K562 (cell line): ENCODE measurements around the gene GATB. TPM values are rescaled to one million over a fixed set of nuclear protein-coding genes. Genes with fewer than 3 reads are reported as not detected.

Experiments used
- ATAC-seq: fragments of 200-7000 bp; cut with Tn5 transposase; 3 replicates; pipeline ENCODE4 v1.9.1; 2020; ENCODE audit warnings: moderate library complexity
- BruUV-seq: library from RNA; stranded (reverse); fragments of 400-500 nt; replicated peaks from 2 replicates; lab custom pipeline; 2021; lab: Mats Ljungman, UMichigan
- CTCF ChIA-PET: fragments of 300-600 bp; formaldehyde crosslinking; extraction: SDS; loops from one replicate; lab custom pipeline; 2021; ENCODE audit warnings: low intra/inter-chr PET ratio; lab: Yijun Ruan, JAX
- POLR2A ChIA-PET: fragments of 300-600, 350-650 bp; sonication (Branson Sonifier 250); formaldehyde crosslinking; extraction: SDS; loops from one replicate; lab custom pipeline; 2021; ENCODE audit warnings: antibody characterized with exemption, inconsistent platforms; lab: Yijun Ruan, JAX
- DNase-seq, 4 experiments: peaks; one replicate each; pipeline versions ENCODE4 v3.0.0 to v3.0.0-alpha.2; 2011 to 2018; ENCODE audit warnings: low spot score in 3 of 4, mixed read lengths in 3 of 4; ENCODE audit errors: extremely low read depth in 1 of 4
- FAIRE-seq: peaks from 2 replicates; lab custom pipeline; 2011; peaks lifted over from hg19 to GRCh38; lab: Jason Lieb, UNC
- H2AFZ ChIP-seq: 2 replicates; pipeline ENCODE4 v1.6.0; 2011; ENCODE audit warnings: low read depth, low read length, control low read depth, inconsistent platforms
- H3K27ac ChIP-seq: fragments of 200-600 bp; 3 replicates; pipeline ENCODE4 v1.8.0; 2011; ENCODE audit warnings: low read depth, mild to moderate bottlenecking, control low read depth, inconsistent platforms, low read length, moderate library complexity, mixed read lengths; ENCODE audit errors: extremely low read depth
- H3K27me3 ChIP-seq, 2 experiments: fragments of 300-600 bp in 1 of 2; 2 replicates in 1 of 2; 3 replicates in 1 of 2; pipeline versions ENCODE4 v1.6.0 to v1.8.0; 2011; ENCODE audit warnings: inconsistent platforms in 2 of 2, low read length in 2 of 2, mild to moderate bottlenecking in 1 of 2, mixed read lengths in 1 of 2, moderate library complexity in 1 of 2; ENCODE audit not compliant: control insufficient read depth in 2 of 2, insufficient read depth in 2 of 2
- H3K36me3 ChIP-seq: fragments of 300-600 bp; 3 replicates; pipeline ENCODE4 v1.8.0; 2011; ENCODE audit warnings: mild to moderate bottlenecking, low read length, inconsistent platforms; ENCODE audit not compliant: control insufficient read depth, insufficient read depth
- H3K4me1 ChIP-seq, 2 experiments: fragments of 200-600 bp in 1 of 2; replicated peaks in 1 of 2; 2 replicates in 1 of 2; 3 replicates in 1 of 2; pipeline versions ENCODE4 v1.5.1 to v1.8.0; 2011; ENCODE audit warnings: inconsistent platforms in 2 of 2, low read length in 2 of 2, mild to moderate bottlenecking in 1 of 2, mixed read lengths in 1 of 2, moderate library complexity in 1 of 2; ENCODE audit not compliant: control insufficient read depth in 2 of 2, insufficient read depth in 2 of 2
- H3K4me2 ChIP-seq: 2 replicates; pipeline ENCODE4 v1.6.1; 2011; ENCODE audit warnings: low read length, control low read depth, inconsistent platforms, mixed read lengths; ENCODE audit not compliant: insufficient read depth
- H3K4me3 ChIP-seq: fragments of 200-600 bp; sonication (generic), shearing (Covaris generic); 2 replicates; pipeline ENCODE4 v1.5.1; 2016; ENCODE audit warnings: control low read depth, inconsistent platforms
- H3K79me2 ChIP-seq: fragments of 200-600 bp; 3 replicates; pipeline ENCODE4 v1.8.0; 2011; ENCODE audit warnings: low read length, inconsistent platforms; ENCODE audit not compliant: control insufficient read depth, insufficient read depth
- H3K9ac ChIP-seq, 2 experiments: 2 replicates each; pipeline versions ENCODE4 v1.6.0 to v1.6.1; 2011; ENCODE audit warnings: low read depth in 2 of 2, low read length in 2 of 2, control low read depth in 1 of 2, inconsistent platforms in 1 of 2, mild to moderate bottlenecking in 1 of 2, mixed read lengths in 1 of 2; ENCODE audit not compliant: insufficient read depth in 1 of 2
- H3K9me1 ChIP-seq: one replicate; pipeline ENCODE4 v1.6.0; 2011; ENCODE audit warnings: inconsistent platforms, mild to moderate bottlenecking, low read length, moderate library complexity; ENCODE audit not compliant: control insufficient read depth, insufficient read depth
- H3K9me3 ChIP-seq: replicated peaks from 2 replicates; pipeline ENCODE4 v1.5.1; 2011; ENCODE audit warnings: low read depth, low read length, inconsistent platforms; ENCODE audit not compliant: control insufficient read depth, insufficient read depth
- H4K20me1 ChIP-seq: replicated peaks from 2 replicates; pipeline ENCODE4 v1.6.1; 2011; ENCODE audit warnings: low read length, inconsistent platforms, mixed read lengths; ENCODE audit not compliant: control insufficient read depth, insufficient read depth
- LARP7 ChIP-seq: fragments of 450-650 bp; IDR thresholded peaks from 2 replicates; pipeline ENCODE4 v1.6.1; 2016
- ZBTB11 ChIP-seq, 3 experiments: fragments of 200-800 bp in 1 of 3; fragments of 250-450 bp in 1 of 3; fragments of 450-650 bp in 1 of 3; sonication (Bioruptor Pico) in 1 of 3; sonication (Bioruptor generic) in 1 of 3; formaldehyde crosslinking in 1 of 3; IDR thresholded peaks; 2 replicates each; pipeline versions ENCODE4 v1.6.1 to v1.8.0; 2016 to 2022; ENCODE audit warnings: mild to moderate bottlenecking in 2 of 3, missing genetic modification characterization in 2 of 3, missing compliant biosample characterization in 1 of 3, moderate library complexity in 1 of 3
- WGBS: fragments of 100-300 bp; shearing (Covaris generic); methylation state at CpG from one replicate; pipeline ENCODE4 v1.1.6; 2016; ENCODE audit warnings: low coverage, mixed read lengths; ENCODE audit not compliant: insufficient coverage; ENCODE audit errors: missing lambda C conversion rate; 5-methylcytosine and 5-hydroxymethylcytosine counted together
- in situ Hi-C: fragments of 300-500 bp; cut with MboI; formaldehyde crosslinking; loops from 4 replicates; pipeline ENCODE4 v1.15.0; 2018; ENCODE audit warnings: inconsistent platforms, mixed read lengths
- intact Hi-C: fragments of 100-400 bp; cut with micrococcal nuclease; formaldehyde crosslinking; loops from 2 replicates; pipeline ENCODE4 v1.14.2; 2022
- polyA plus RNA-seq, 8 experiments: library from polyadenylated mRNA; depleted of rRNA in 4 of 8; stranded (reverse) in 5 of 8; unstranded in 3 of 8; fragments of >200 nt; fragmentation: Nextera tagmentation in 2 of 8; fragmentation: Illumina TruSeq in 1 of 8; extraction: Ambion mirVana in 2 of 8; extraction: Trizol in 1 of 8; gene quantifications; 2 replicates each; pipeline versions ENCODE4 v1.2.1 to v1.2.3, GENCODE V29; 2011 to 2014; ENCODE audit warnings: inconsistent platforms in 1 of 8, missing spikeins in 1 of 8
- total RNA-seq, 7 experiments: library from RNA; depleted of rRNA in 6 of 7; stranded (reverse); fragments of >200 nt in 6 of 7; fragmentation: Illumina TruSeq in 2 of 7; extraction: Trizol in 2 of 7; gene quantifications; 2 replicates each; pipeline versions ENCODE4 v1.2.1 to v1.2.3, GENCODE V29; 2011 to 2021; ENCODE audit warnings: low replicate concordance in 1 of 7

The GATB gene
- total and polyA plus RNA-seq, 9 of the 15 experiments (the other 6 are each of a cell fraction or from before 2014, with no cell fraction given): 15.3 to 31.8 (median 26.2) TPM

GRCh38 chr4:151626228-151626627 is 134.6 kb downstream of the GATB start:
- no TSS peak for BruUV-seq
- CTCF ChIA-PET: no interaction called here
- POLR2A ChIA-PET: interaction anchor here (0.8 to 1.8 kb wide), 2 partner anchors 13 to 49 kb away, joined by 3 to 4 read pairs; no protein-coding TSS in a partner anchor

More at GRCh38 chr4:151626228-151626627, 134.6 kb downstream of the GATB start:
- H3K4me2 ChIP-seq: no peak overlapping the region
- no peaks in the 10 kb centered on the region for H3K9me3 ChIP-seq
- ATAC-seq: no peak
- H3K27ac ChIP-seq: no peak overlapping the region
- no peaks in the 10 kb centered on the region; the same call in 1 of the 2 replicates for H4K20me1 ChIP-seq
- in situ Hi-C loops (no loop called here), intact Hi-C loops (no loop called here)
- 2% methylated on average over 3 of the region's 3 CpGs for WGBS
- no peak overlapping the region for H3K9ac ChIP-seq
- no peak overlapping the region for H2AFZ ChIP-seq
- no peak for TF ChIP-seq LARP7
- no peak for TF ChIP-seq ZBTB11 (CRISPR knock-in tag; IDR thresholded peaks at IDR 0.05)
- no peak overlapping the region for H3K4me3 ChIP-seq
- no peak for FAIRE-seq
- H3K27me3 ChIP-seq: peaks cover 10 to 25% of the 10 kb centered on the region in 2 experiments; a peak in 4 of 5 replicates
- H3K9me1 ChIP-seq: no peaks in the 10 kb centered on the region
- no peaks in the 10 kb centered on the region for H3K4me1 ChIP-seq
- H3K79me2 ChIP-seq: no peaks in the 10 kb centered on the region
- no peak for DNase-seq
- no peaks in the 10 kb centered on the region for H3K36me3 ChIP-seq
